ENCODE results near the gene MAMSTR. TPM values are rescaled to one million over a fixed set of nuclear protein-coding genes. Genes with fewer than 3 reads are reported as not detected.

The MAMSTR gene
- total and polyA plus RNA-seq, 2 experiments from 2014 or later = 0.22 to 2.7 TPM

DNA sequence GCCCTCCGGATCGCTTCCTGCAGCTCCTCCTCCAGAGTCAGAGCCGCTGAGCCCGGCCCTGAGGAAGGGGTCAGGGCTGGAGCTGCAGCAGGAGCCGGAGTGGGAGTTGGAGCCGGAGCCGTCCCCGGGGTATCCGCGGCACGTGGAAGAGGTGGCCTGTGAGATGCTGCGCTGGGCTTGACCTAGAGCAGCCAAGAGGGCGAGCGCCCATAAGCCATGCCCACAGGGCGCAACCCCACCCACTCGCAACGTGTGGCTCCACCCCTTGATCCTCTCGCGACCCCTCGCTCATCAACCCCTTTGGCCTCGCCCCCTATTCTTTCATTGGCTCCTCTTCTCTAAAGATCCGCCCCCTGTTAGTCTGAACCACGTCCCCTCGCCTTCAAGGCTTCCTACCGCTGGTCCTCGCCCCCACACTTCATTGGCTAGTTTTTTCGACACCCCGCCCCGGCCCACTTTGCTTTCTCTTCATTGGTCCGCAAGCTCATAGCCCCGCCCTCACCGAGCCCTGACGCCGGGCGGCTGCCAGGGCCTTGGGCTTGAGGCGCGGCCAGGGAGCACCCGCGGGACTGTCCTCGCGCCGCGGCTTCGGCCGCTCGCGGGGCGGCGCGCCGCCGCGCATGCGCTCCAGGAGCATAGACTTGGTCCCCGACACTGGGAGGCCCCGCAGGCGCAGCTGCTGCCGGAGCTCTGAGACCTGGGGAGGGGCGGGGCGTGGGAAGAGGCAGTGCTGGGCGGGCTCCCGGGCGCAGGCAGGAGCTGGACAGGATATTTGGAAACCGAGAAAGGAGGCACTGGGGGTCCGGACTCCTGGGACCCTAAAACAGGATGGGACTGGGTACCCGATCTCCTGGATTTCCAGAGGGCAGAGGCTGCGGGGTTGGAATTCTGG, 5.4 kb downstream of the MAMSTR start:
- Histone ChIP-seq H3K9me3 (ENCODE audit: low read depth) (no peaks in the 10 kb centered on the region), H3K79me2 (ENCODE audit: insufficient read depth) (0 out of 2 replicates have a peak, but pooled peaks cover 8% of the 10 kb centered on the region), H3K9me2 (ENCODE audit: insufficient read depth) (no peaks in the 10 kb centered on the region), H3K9ac (peak overlapping the region; percentile 83), H3K4me2 (ENCODE audit: unreplicated experiment) (peak overlapping the region; percentile 89), H3K27me3 (replicated peaks; ENCODE audit: insufficient read depth) (no peaks in the 10 kb centered on the region), H3K4me1 (ENCODE audit: insufficient read depth) (peaks cover 24% of the 10 kb centered on the region), H3K36me3 (ENCODE audit: low read depth) (no peaks in the 10 kb centered on the region), H3K27ac (peak overlapping the region; percentile 60), H3F3A (ENCODE audit: insufficient read depth) (peaks cover 7% of the 10 kb centered on the region; the same call in 1 of the 2 replicates), H2AFZ (peak overlapping the region; percentile 94), H4K20me1 (ENCODE audit: insufficient read depth) (no peaks in the 10 kb centered on the region), H3K4me3 (peak overlapping the region; percentile 86)
- WGBS, 2 experiments (ENCODE audit: low coverage in 1 of 2, low lambda C conversion rate in 2 of 2, missing lambda C conversion rate in 2 of 2) = 2 to 3% methylated on average over 56 to 67 of the region's 67 CpGs
- TF ChIP-seq EZH2 (IDR thresholded peaks at IDR 0.05; ENCODE audit: insufficient read depth, poor library complexity, severe bottlenecking) = no peak
- TF ChIP-seq EZH2phosphoT487 (IDR thresholded peaks at IDR 0.05; ENCODE audit: insufficient read depth, low read depth) = no peak
- in situ Hi-C loops (cut with MboI) = no loop called here
- DNase-seq = peak; percentile 100

DNA sequence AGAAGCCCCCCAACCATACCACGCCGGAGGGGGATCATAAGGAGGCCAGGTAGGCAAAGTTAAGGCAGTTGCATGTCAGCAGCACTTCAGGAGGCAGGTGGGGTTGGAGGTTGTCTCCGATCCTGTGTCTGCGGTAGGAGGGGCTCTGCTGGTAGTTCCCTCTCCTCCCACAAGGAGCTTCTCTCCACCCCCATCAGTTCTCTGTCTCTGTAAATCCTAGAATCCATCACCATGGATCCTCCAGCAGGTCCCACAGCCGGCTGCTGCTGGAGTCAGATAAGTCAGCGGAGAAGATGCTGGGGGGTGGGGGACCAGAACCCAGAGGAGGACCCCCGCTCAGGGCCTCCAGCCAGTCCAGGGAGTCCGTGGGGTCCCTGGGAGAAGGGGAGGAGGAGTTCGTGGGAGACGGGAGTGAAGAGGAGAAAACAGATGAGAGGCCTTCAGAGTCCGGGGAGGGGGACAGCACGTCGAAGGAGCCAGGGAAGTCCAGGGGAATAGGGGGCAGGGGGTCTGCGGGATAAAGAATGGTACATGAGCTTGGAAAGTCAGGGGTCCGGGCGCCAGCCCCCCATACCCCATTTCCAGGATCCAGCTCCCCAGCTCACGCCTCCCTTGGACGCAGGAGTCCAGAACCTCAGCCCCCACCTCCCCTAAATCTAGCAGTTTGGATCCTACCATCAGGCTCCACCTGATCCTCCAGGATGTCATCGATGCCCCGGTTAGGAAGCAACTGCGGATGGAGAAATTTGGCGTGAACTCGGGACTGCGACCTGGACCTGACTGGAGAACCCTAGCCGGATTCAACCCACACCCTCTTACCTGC, 6.3 kb downstream of the MAMSTR start:
- no peak overlapping the region for H3K27ac ChIP-seq
- H3K9ac ChIP-seq = peak overlapping the region; percentile 78
- no peaks in the 10 kb centered on the region for H3K9me2 ChIP-seq (ENCODE audit: insufficient read depth)
- 0 out of 2 replicates have a peak, but pooled peaks cover 8% of the 10 kb centered on the region for H3K79me2 ChIP-seq (ENCODE audit: insufficient read depth)
- H3K9me3 ChIP-seq (ENCODE audit: low read depth) = no peaks in the 10 kb centered on the region
- peak overlapping the region; percentile 94 for H2AFZ ChIP-seq
- DNase-seq = peak; percentile 22
- no peak for TF ChIP-seq EZH2phosphoT487 (IDR thresholded peaks at IDR 0.05; ENCODE audit: insufficient read depth, low read depth)
- no peak for TF ChIP-seq EZH2 (IDR thresholded peaks at IDR 0.05; ENCODE audit: insufficient read depth, poor library complexity, severe bottlenecking)
- H4K20me1 ChIP-seq (ENCODE audit: insufficient read depth) = no peaks in the 10 kb centered on the region
- WGBS, 2 experiments (ENCODE audit: low coverage in 1 of 2, low lambda C conversion rate in 2 of 2, missing lambda C conversion rate in 2 of 2) = 45 to 48% methylated on average over 21 to 25 of the region's 25 CpGs
- H3K27me3 ChIP-seq (replicated peaks; ENCODE audit: insufficient read depth) = no peaks in the 10 kb centered on the region
- H3K4me1 ChIP-seq (ENCODE audit: insufficient read depth) = peaks cover 24% of the 10 kb centered on the region
- in situ Hi-C loops (cut with MboI) = no loop called here
- H3K4me2 ChIP-seq (ENCODE audit: unreplicated experiment) = peak overlapping the region; percentile 85
- no peaks in the 10 kb centered on the region for H3K36me3 ChIP-seq (ENCODE audit: low read depth)
- peak overlapping the region; percentile 86 for H3K4me3 ChIP-seq
- peaks cover 7% of the 10 kb centered on the region; the same call in 1 of the 2 replicates for H3F3A ChIP-seq (ENCODE audit: insufficient read depth)

- Histone ChIP-seq H3F3A (ENCODE audit: insufficient read depth) (no peaks in the 10 kb centered on the region), H3K4me1 (ENCODE audit: insufficient read depth) (peaks cover 13% of the 10 kb centered on the region), H3K9me3 (ENCODE audit: low read depth) (no peaks in the 10 kb centered on the region), H3K4me3 (no peak overlapping the region), H3K9me2 (ENCODE audit: insufficient read depth) (no peaks in the 10 kb centered on the region), H3K79me2 (ENCODE audit: insufficient read depth) (0 out of 2 replicates have a peak, but pooled peaks cover 8% of the 10 kb centered on the region), H3K9ac (no peak overlapping the region), H4K20me1 (ENCODE audit: insufficient read depth) (no peaks in the 10 kb centered on the region), H3K27ac (no peak overlapping the region), H2AFZ (no peak overlapping the region), H3K27me3 (replicated peaks; ENCODE audit: insufficient read depth) (no peaks in the 10 kb centered on the region), H3K4me2 (ENCODE audit: unreplicated experiment) (no peak overlapping the region), H3K36me3 (ENCODE audit: low read depth) (no peaks in the 10 kb centered on the region)
- TF ChIP-seq EZH2 (IDR thresholded peaks at IDR 0.05; ENCODE audit: insufficient read depth, poor library complexity, severe bottlenecking) (no peak), EZH2phosphoT487 (IDR thresholded peaks at IDR 0.05; ENCODE audit: insufficient read depth, low read depth) (no peak)
- 65 to 70% methylated on average over 4 of the region's 4 CpGs for WGBS, 2 experiments (ENCODE audit: low coverage in 1 of 2, low lambda C conversion rate in 2 of 2, missing lambda C conversion rate in 2 of 2)
- no peak for DNase-seq
- in situ Hi-C loops (cut with MboI) = no loop called here
These were observed 8.3 kb downstream of the MAMSTR start for GRCh38 chr19:48711106-48711662.

DNA sequence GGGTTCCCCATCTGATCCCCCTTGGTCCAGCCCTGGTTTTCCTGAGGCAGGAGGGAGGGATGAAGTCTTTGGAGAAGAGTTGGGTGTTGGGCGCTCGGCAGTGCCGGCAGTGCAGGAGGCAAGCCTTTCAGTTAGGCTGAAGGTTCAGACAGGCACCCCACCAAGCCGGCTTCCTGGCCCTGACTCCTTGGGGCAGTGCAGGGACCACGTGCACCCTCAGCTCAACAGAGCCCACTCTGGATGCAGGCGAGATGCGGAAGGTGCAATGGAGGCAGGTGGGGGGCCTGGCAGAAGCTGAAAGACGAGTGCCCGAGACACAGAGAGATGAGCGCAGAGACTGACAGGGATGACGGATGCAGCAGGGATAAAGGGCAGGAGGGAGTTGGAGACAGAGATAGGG, 11.1 kb downstream of the MAMSTR start:
- no peak overlapping the region for H3K9ac ChIP-seq
- H3K9me3 ChIP-seq (ENCODE audit: low read depth) = no peaks in the 10 kb centered on the region
- no peaks in the 10 kb centered on the region for H4K20me1 ChIP-seq (ENCODE audit: insufficient read depth)
- H3K27me3 ChIP-seq (replicated peaks; ENCODE audit: insufficient read depth) = no peaks in the 10 kb centered on the region
- no peaks in the 10 kb centered on the region for H3K36me3 ChIP-seq (ENCODE audit: low read depth)
- 37 to 43% methylated on average over 11 of the region's 11 CpGs for WGBS, 2 experiments (ENCODE audit: low coverage in 1 of 2, low lambda C conversion rate in 2 of 2, missing lambda C conversion rate in 2 of 2)
- no peak for TF ChIP-seq EZH2 (IDR thresholded peaks at IDR 0.05; ENCODE audit: insufficient read depth, poor library complexity, severe bottlenecking)
- no peak for TF ChIP-seq EZH2phosphoT487 (IDR thresholded peaks at IDR 0.05; ENCODE audit: insufficient read depth, low read depth)
- no peak overlapping the region for H3K4me2 ChIP-seq (ENCODE audit: unreplicated experiment)
- H2AFZ ChIP-seq = no peak overlapping the region
- H3K79me2 ChIP-seq (ENCODE audit: insufficient read depth) = no peaks in the 10 kb centered on the region
- no peaks in the 10 kb centered on the region for H3K9me2 ChIP-seq (ENCODE audit: insufficient read depth)
- in situ Hi-C loops (cut with MboI) = no loop called here
- no peaks in the 10 kb centered on the region for H3F3A ChIP-seq (ENCODE audit: insufficient read depth)
- H3K4me1 ChIP-seq (ENCODE audit: insufficient read depth) = peaks cover 4% of the 10 kb centered on the region; the same call in 1 of the 2 replicates
- no peak overlapping the region for H3K4me3 ChIP-seq
- DNase-seq = no peak
- H3K27ac ChIP-seq = no peak overlapping the region

Data from GM23248 (cell line).